NOMO-1 treated with dmso at 0.1 percent for 144 hours (cell line): ENCODE measurements around the gene TP73.

Source experiments
- DNase-seq: peaks from one replicate; lab custom pipeline; 2025; ENCODE audit not compliant: unreplicated experiment; lab: John Stamatoyannopoulos, UW

Gene TP73

DNA sequence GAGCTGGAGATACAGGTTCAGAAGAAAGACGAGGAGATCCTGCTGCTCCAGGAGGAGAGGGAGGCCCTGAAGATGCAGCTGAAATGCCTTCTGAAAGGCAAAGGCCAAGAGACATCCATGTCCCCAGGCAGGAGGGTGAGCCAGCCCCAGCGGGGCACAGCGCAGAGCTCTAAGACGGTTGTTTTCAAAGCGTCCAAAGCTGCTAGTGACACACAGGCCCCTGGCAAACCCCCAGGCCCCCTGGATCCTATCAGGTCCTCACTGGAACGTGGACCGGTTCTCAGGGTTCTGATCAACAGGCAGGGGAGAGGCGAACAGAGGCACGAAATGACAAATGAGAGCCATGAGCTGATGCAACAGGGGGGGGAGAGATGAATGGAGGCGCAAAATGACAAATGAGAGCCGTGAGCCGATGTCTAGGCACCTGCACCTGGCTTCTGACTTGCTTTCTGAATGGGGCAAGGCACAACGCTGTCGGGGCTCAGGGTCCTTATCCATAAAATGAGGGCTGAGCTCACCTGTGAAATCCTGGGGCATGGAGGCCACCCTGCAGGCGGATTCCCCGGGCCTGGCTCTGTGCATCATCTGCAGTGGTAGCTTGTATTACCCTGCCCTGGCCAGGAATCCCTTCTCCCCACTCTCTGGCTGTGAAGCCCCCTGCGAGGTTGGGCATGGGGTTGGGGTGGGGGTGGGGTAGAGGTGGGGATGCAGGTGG lies 109.1 kb downstream of the TP73 start:
- no peak for DNase-seq

DNA sequence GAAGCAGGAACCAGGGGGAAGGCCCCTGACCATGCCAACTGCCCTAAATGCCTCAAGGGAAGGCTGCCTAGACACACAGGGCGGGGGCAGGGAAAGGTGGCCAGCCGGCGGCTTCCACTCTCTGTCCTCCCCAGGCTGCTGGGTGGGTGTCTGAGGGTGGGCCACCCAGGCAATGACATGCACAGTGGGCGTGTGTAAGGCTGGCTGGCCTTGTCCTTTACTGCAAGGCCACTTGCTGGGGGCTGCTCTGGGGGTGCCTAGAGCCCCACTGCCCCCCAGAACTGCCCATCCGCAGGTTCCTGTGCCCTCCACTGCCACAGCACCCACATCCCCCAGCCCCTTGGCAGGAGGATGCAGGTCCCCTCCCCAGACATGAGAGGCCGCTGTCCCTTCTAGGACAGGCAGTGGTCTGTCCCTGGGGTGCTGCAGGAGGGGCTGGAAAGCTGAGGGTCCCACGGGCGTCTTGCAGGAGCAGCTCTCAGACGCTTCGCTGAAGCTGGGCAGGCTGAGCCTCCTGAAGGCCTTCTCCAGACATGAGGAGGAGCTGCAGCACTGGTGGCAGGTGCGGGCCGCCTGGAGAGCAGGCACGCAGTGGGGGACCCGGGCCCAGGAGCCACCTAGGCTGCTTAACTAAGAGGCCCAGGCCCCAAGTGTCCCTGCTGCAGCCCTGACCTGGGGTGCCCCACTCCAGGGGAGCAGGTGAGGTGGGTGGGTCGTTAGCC lies 110.0 kb downstream of the TP73 start:
- no peak for DNase-seq

DNA sequence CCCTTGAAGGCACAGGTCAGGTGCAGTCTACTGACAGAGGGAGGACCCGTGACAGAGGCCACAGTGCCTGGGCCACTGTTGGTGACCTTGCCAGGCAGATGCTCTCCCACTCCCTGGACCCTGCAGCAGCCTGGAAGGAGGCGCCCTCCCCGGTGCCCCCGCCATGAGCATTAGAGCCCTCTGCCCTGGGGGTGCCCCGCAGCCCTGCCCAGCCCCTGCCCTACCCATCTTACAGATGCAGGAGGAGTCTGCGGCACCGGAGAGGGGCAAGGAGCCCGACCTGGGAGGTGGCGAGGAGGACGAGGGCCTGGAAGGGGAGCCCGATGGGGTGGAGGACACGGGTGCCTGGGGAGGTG lies 110.5 kb downstream of the TP73 start:
- DNase-seq, result no peak

DNA sequence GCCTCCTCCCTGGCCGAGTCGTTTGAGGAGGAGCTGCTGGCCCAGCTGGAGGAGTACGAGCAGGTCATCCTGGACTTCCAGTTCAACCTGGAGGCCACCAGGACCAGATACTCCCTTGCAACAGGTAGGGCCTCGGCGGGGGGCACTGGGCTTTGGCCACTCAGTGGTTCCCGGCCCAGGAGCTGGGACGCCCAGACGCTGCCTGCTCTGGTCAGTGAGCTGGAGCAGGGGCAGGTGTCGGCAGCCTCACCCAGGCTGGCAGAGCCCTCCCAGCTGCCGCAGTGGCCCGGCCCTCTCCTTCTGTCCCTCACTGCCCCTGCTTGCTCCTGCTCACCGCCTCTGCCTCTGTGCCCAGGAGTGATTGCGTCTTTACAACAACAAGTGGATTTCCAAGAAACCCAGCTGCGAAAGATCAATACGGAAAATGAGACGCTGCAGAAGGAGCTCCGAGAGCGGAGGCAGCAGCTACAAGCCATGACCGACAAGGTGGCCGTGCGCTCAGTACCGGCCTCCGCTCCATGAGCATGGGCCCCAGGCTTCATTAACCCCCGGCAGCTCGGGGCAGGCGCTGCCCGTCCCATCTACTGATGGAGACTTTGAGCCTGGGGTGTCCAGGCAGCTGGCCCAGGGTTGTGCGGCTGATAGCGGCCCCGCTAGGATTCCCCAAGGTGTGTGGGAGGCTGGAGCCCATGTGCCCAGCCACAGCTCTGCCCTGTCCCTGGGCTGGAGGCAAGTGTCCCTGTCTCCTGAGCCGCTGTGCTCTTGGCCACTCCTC lies 111.2 kb downstream of the TP73 start:
- DNase-seq, result no peak

DNA sequence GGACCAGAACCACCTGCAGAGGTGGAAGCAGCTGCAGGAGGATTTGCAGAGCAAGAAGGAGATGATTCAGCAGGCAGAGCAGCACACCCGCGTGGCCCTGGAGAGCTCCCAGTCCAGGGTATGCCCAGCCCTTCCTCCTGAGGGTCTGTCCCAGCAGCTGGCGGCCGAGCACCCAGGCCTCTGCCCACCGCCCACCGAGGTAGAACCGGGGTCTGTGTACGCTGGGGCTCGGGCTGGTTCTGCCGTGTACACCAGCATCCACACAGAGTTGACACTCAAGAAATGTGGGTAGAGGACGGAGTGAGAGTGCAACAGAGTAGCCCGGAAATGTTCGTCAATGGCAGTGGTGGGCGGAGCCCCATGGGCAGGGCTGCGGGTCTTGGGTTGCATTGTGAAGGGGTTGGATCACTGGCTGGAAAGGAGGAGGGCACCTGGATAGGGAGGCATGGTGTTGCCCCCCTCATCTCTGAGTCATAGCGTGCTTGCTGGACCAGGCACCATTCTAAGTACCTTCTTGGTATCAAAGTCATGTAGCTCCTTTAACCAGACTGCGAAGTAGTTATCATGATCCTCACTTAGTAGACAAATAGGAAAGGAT lies 115.1 kb downstream of the TP73 start:
- no peak for DNase-seq

DNA sequence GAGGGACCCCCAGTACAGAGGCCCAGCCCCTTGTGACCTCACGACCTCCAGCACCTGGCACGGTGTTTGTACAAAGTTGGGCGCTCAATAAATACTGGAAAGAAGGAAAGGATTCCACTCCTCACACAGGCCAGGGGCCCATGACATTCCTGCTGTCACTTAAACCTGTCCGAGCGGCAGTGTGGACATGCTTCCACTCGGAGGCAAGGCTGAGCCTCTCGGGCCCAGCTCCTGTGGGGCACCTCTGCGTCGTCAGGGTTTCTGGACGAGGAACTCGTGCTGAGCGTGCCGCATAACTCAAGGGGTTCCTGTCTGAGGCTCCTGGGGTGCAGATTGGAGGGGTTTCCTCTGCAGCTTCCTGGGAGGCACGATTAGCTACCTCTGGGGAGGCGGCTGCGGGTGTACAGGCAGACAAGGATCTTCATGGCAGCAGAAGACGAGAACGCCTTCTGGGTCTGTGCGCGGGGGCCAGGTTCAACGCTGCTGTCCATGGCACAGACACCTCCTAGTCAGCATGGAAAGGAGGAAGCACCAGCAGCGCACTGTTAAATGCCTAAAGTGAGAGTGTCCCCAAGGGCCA lies 116.6 kb downstream of the TP73 start:
- no peak for DNase-seq

DNA sequence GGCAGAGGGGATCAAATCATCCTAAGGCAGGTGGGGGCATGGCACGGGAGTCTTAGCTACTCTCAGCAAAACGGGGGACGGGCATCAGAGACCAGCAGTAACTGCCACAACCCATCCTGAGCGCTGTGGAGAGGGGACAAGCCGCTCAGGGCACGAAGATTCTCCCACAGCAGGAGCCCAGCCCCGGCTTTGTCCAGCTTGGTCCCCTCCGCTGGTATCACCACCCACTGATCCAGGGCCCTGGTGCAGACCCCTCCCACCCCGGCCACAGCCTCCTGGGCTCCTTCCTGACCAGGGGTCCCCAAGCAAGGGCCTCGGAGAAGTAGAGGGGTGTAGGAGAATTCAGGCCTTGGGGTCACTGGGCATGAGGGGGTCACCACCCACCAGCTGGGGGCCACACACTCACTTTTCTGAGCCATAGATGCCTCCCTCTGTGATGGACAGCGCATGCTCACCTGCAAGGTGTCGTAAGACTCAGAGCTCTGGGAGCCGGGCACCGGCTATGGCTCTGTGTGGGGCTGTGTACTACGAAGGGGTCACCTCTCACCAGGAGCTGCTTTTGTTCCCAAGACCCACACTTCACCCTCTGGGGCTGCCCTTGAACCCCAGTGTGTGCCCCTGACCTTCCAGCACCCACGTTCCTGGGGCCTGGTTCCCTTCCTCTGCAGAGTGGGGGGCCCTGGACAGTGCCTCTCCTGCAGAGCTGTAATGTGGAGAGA lies 117.9 kb downstream of the TP73 start:
- no peak for DNase-seq

DNA sequence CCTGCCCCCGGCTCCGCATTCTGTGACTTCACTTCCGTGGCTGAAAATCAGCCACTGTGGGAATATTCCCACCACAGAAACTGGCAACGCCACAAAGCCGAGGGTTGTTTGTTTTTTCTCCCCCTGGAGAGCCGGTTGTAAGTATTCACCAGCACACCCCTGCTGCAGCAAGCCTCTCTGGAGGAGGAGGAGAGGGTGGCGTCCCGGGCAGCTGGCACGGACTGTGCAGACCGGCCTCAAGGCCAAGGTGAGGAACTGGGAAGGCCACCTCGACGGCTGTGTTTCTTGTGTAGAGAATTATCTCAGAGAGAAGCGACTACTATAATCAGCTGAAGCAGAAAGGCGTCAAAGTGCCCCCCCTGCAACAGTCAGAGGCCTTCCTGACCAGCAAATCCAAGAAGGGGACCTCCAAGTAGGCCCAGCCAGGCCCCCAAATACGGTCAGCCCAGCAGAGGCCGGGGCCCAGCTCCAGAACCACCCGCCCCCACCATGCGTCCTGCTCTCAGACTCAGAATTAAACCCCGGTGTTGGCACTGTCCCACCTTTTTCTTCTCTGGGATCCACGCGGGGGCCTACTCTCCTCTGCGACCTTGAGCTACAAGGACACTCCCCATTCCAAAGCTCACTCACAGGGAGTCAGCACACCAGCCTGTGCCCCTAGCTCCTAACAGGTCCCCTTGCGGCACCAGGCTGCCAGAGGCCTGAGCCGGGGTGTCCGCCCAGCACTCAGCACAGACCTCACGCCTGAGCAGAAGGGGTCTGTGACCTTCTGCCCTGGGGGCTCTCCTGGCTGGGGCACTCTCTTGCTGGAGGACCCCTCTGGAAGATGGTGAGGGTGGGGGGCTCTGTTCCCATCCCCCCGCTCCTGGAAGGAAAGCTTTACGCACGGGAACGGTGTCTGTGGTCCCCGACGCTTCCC lies 119.1 kb downstream of the TP73 start:
- no peak for DNase-seq

DNA sequence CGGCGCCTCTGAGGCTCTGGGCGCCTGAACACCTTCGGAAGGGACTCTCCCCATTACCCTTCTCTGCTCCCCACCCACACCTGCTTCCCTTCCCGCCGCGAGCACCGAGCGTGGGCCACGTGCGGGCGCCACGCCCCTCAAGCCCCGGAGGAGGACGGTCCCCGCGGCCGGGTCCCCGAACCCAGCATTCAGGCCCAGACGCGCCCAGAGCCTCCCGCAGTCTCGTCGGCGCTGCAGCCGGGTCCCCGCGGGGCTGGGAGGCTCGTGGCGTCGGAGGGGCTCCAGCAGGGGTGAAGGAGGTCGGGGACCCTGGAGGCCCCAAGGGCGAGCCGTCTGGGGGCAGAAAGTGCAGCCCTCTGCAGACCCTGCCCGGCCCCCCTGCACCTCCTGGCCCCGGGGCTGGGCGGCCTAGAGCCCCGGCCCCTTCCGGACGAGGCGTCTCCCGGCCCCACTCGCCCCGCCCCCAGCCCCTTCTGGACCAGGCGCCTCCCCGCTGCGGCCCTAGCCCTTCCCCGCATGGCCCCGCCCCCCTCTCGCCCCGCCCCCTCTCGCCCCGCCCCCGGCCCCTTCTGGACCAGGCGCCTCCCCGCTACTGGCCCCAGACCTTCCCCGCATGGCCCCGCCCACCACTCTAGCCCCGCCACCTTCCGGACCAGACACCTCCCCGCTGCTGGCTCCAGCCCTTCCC lies 119.9 kb downstream of the TP73 start:
- peak; percentile 78 for DNase-seq

DNA sequence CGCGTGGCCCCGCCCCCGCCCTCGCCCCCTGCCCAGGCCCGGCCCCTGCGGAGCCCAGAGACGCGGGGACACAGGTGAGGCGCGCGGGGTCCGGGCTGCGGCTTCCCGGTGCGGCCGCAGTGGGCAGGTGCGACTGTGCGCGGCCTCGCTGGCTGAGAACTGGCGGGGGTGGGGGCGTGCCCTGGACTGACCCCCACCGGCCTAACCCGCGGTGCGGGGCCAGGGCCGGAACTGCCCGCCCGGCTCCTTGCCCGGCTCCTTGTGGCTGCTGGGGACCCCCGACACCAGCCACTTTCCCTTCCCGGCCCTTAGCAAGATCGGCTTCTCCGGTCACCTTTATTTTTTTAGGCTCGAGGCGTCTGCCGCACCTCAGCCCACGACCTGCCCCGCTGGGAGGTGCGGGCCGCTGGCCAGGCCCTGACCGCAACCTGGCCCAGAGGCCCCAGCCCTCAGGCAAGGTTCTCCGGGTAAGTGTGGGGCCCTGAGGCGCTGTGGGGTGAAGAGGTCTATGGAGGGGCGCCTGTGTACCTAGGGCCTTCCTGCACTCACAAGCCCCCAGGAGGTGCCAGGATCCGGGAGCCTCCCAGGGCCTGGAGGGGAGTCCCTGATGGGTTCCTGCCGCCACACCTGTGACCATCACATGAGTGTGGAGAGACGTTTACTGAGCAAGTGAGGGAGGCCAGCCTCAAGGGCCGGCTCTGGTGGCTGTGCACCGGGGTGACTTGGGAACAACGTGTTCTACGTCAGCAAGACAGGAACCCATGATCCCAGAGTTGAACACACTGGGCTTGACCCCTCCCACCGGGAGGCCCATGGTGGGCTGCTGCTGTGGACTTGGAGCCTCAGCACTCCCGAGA lies 120.6 kb downstream of the TP73 start, which contains the start of gene SMIM1:
Gene SMIM1, plus strand, starts transcription at position 35 of the 857 bp plus-strand sequence. CDS start 2,625 bp downstream, outside the sequence.
- DNase-seq, result no peak

DNA sequence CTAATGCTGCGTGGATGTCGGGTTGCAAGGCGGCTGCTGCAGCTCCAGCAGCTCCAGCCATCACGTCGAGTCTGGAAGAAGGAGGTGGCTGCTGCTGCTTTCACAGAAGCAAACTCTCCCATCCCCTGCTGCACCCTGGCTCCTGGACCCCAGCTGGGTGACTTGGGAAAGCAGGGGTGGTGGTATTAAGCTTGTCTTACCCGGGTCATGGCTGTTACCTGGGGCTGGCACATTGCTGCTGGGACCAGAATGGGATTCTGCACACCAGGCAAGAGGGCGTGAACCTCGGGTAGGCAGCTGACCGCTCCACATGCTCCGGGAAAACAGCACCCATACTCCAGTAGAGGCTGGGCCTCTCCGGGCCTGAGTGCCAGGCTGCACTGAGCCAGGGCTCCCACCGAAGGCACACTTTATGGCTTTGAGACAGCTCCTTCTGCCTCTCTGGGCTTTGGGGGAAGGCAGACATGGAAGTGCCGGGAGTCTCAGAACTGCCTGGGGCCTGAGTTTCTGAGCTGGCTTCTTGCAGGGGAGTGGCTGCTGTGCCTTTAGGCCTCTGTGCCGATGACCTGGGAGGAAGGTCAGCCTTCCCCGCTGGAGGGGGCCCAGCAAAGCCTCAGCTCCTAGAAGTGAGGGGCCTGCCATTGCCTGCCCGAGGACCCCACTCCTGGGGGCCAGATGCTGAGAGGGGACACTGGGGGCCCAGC lies 121.4 kb downstream of the TP73 start:
- DNase-seq, result no peak

DNA sequence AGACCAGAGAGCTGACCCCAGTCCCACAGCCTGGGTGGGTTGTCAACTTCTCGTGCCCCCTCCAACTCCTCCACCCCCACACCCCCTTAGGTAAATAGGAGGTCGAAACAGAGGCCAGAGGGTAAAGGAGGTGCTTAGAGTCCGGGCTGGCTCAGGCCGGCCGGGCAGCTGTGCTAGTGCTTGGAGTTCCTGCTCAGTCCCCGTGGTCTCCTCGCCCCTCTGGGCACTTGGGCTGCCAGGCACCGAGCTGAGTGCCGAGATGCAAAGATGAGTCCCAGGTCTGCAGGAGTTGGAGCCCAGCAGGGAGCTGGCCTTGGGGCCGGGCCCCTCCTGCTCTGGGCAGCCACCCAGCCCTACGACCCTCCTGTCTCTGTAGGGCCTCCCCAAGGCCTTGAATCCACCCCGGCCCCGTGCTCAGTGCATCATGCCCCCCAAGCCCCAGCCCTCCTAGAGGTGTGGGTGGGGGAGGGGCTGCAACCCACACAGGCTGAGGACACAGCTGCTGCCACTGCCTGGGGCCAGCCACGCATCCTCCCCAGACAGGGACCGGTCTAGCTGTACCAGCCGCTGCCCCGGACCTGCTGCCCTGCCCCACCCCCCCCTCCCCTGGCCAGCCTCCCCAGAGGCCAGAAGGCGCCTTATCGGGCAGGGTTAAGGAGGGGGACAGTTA lies 122.1 kb downstream of the TP73 start:
- no peak for DNase-seq

DNA sequence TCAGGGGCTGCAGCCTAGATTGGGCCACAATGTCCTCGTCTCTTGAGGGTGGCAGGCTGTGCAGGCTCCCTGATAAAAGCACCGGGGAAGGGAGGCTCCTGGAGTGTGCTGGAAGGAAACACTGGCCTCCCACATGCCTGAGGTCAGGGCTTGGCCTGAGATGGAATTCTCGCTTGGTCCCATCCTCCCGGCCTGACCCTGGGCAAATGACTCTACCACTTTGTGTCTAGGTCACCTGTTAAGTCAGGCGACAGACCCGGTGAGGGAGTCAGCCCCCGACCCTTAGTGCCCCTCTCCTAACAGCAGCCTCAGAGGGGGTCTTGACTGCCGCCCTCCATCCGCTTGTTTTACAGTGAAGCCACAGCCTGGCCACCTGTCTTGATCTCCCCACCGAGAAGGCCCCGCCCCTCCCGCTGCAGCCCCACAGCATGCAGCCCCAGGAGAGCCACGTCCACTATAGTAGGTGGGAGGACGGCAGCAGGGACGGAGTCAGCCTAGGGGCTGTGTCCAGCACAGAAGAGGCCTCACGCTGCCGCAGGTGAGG lies 122.7 kb downstream of the TP73 start:
- DNase-seq, result no peak

DNA sequence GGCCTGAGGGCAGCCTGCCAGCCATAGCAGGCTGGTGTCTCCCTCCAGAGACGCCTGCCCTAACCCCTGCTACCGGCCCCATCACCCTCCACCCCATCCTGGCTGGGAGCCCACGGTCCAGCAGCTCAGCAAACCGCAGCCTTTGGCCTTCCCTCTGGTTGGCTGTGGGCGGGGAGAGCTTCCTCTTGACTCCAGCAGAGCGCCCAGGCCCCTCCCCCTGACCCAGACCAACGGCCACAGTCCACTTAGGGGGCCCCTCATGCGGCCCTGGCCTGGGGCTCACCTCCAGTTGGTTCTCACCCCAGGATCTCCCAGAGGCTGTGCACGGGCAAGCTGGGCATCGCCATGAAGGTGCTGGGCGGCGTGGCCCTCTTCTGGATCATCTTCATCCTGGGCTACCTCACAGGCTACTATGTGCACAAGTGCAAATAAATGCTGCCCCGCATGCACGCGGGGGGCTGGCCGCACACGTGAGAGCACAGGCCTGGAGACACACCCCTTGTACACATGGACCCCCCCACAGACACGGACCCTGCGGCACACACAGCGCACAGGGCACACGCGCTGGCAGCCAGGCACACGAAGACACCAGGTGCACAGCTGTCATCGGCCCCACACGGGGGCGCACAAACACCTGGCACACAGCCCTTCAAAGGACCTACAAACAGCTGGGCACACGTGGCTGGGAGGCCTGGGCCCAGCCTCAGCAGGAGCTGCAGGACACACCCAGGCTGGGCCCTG lies 123.3 kb downstream of the TP73 start:
- peak; percentile 46 for DNase-seq

DNA sequence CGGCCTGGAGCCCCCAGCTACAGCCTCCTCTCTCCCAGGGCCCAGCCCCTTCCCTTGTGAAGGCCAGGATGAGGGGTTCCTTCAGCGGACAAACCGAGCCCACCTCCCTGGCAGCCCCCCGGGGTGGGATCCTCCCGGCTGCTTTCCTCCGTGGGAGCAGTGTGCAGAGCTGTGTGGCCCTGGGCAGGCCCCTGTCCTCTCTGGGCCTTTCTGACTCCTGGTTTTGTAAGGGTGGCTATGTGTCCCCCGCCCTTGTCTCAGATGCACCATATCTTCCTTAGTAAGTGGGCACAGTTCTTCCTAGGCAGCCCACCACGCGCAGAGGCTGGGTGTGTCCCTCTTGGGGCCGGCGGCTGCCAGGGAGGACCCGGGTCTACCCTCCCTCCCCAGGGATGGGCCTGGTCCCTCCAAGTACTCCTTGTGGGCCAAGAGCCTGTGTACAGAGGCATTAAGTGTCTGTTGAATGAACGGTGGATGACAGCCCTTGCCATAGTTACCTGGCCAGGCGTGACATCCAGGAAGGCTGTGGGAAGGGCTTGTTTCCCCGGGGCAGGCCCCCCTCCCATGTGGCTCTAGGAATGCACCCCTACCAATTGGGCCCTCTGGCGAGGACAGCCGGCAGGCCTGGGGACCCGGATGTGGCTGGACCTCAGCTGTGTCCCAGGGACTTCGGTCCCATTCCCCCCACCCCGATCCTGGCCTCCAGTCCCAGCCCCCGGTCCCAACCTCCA lies 124.1 kb downstream of the TP73 start:
- no peak for DNase-seq
